Activated CD8-positive, alpha-beta T cell treated with anti-CD3 and anti-CD28 coated beads for 36 hours (primary cell): Measurements from ENCODE around the gene OR52E1. TPM values are rescaled to one million over a fixed set of nuclear protein-coding genes. Genes with fewer than 3 reads are reported as not detected.

Source experiments
- ATAC-seq: fragments of 200-7000 bp; cut with Tn5 transposase; one replicate; pipeline ENCODE4 v1.10.0; 2021; ENCODE audit warnings: mild to moderate bottlenecking, moderate library complexity
- CTCF ChIA-PET: fragments of 350-600 bp; sonication (Branson Sonifier 250); formaldehyde crosslinking; loops from one replicate; lab custom pipeline; 2021; ENCODE audit warnings: antibody characterized with exemption; lab: Charles Lee
- POLR2A ChIA-PET: fragments of 350-600 bp; sonication (Branson Sonifier 250); formaldehyde crosslinking; loops from one replicate; lab custom pipeline; 2021; ENCODE audit warnings: antibody characterized with exemption; lab: Charles Lee
- DNase-seq: peaks from one replicate; pipeline ENCODE4 v3.0.0-alpha.2; 2020
- H3K27ac Mint-ChIP-seq: one replicate; pipeline ENCODE4 v1.8.0; 2021; ENCODE audit warnings: mild to moderate bottlenecking, mixed read lengths
- H3K27me3 Mint-ChIP-seq: one replicate; pipeline ENCODE4 v1.8.0; 2021; ENCODE audit warnings: mixed read lengths
- H3K36me3 Mint-ChIP-seq: one replicate; pipeline ENCODE4 v1.8.0; 2021; ENCODE audit warnings: low read depth, mixed read lengths
- H3K4me1 Mint-ChIP-seq: one replicate; pipeline ENCODE4 v1.8.0; 2021; ENCODE audit warnings: low read depth, mixed read lengths
- H3K4me3 Mint-ChIP-seq: one replicate; pipeline ENCODE4 v1.8.0; 2021; ENCODE audit warnings: mild to moderate bottlenecking, moderate library complexity, mixed read lengths
- H3K9me3 Mint-ChIP-seq: one replicate; pipeline ENCODE4 v1.8.0; 2021; ENCODE audit warnings: mixed read lengths
- CTCF ChIP-seq: fragments of 200-600 bp; IDR thresholded peaks from one replicate; pipeline ENCODE4 v1.8.0; 2022; ENCODE audit warnings: antibody characterized with exemption, mild to moderate bottlenecking
- intact Hi-C: fragments of 100-400 bp; cut with micrococcal nuclease; formaldehyde crosslinking; loops from one replicate; pipeline ENCODE4 v1.10.0; 2022
- total RNA-seq, 2 experiments: library from RNA; stranded (reverse); gene quantifications; one replicate each; pipeline ENCODE4 v1.2.3, GENCODE V29; 2021

The OR52E1 gene
- total RNA-seq, 2 experiments from 2014 or later: not detected

GRCh38 chr11:5088556-5088955 is 19.2 kb downstream of the OR52E1 start:
- Mint-ChIP-seq H3K27me3 (no peaks in the 10 kb centered on the region), H3K9me3 (no peaks in the 10 kb centered on the region), H3K27ac (no peak overlapping the region), H3K4me1 (no peaks in the 10 kb centered on the region), H3K36me3 (no peaks in the 10 kb centered on the region), H3K4me3 (no peak overlapping the region)
- ChIA-PET POLR2A (no interaction called here), CTCF (no interaction called here)
- intact Hi-C loops: no loop called here
- ATAC-seq (no peak), DNase-seq (no peak)
- TF ChIP-seq CTCF: no peak

- POLR2A ChIA-PET: no interaction called here
- H3K4me3 Mint-ChIP-seq: no peak overlapping the region
- intact Hi-C loops: no loop called here
- TF ChIP-seq CTCF: no peak
- no peaks in the 10 kb centered on the region for H3K27me3 Mint-ChIP-seq
- H3K4me1 Mint-ChIP-seq: no peaks in the 10 kb centered on the region
- H3K27ac Mint-ChIP-seq: no peak overlapping the region
- DNase-seq (no peak), ATAC-seq (no peak)
- no peaks in the 10 kb centered on the region for H3K9me3 Mint-ChIP-seq
- H3K36me3 Mint-ChIP-seq: no peaks in the 10 kb centered on the region
- CTCF ChIA-PET: no interaction called here
Measured at GRCh38 chr11:5090668-5091067, 21.3 kb downstream of the OR52E1 start.

- CTCF ChIA-PET: no interaction called here
- no peaks in the 10 kb centered on the region for H3K27me3 Mint-ChIP-seq
- POLR2A ChIA-PET: no interaction called here
Measured at GRCh38 chr11:5092821-5093585, 23.6 kb downstream of the OR52E1 start.

DNA sequence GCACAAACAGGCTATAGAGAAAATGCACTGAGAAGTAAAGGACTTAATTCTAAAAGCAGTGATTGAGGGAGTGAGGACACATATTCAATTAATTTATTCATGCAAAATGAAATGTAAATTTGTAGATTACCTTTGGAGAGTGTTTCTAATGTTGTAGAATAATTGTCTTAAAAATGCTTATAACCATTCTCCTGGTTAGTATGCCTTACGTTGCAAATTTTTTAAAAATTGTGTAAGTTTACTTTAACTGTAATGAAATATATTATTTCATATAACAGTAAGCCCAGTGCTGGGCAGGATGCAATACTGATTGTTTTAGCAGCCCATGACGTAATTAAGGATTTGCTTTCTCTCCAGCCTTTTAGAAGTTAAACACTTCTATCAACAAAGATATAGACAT is 26.6 kb downstream of the OR52E1 start:
- POLR2A ChIA-PET: no interaction called here
- TF ChIP-seq CTCF: no peak
- Mint-ChIP-seq H3K27me3 (peaks cover 2% of the 10 kb centered on the region), H3K27ac (no peak overlapping the region), H3K4me3 (no peak overlapping the region), H3K36me3 (no peaks in the 10 kb centered on the region), H3K9me3 (no peaks in the 10 kb centered on the region), H3K4me1 (no peaks in the 10 kb centered on the region)
- CTCF ChIA-PET: no interaction called here
- no peak for ATAC-seq
- no peak for DNase-seq
- intact Hi-C loops: no loop called here

More at GRCh38 chr11:5092821-5093585, 23.6 kb downstream of the OR52E1 start:
- Mint-ChIP-seq H3K4me3 (no peak overlapping the region), H3K9me3 (no peaks in the 10 kb centered on the region), H3K27ac (no peak overlapping the region), H3K36me3 (no peaks in the 10 kb centered on the region), H3K4me1 (no peaks in the 10 kb centered on the region)
- ATAC-seq: no peak
- DNase-seq: no peak
- intact Hi-C loops: no loop called here
- TF ChIP-seq CTCF: no peak

- Mint-ChIP-seq H3K27ac (no peak overlapping the region), H3K9me3 (no peaks in the 10 kb centered on the region), H3K4me1 (no peaks in the 10 kb centered on the region), H3K27me3 (peaks cover 5% of the 10 kb centered on the region), H3K36me3 (no peaks in the 10 kb centered on the region), H3K4me3 (no peak overlapping the region)
- no peak for TF ChIP-seq CTCF
- intact Hi-C loops: no loop called here
- ChIA-PET POLR2A (no interaction called here), CTCF (no interaction called here)
- ATAC-seq (no peak), DNase-seq (no peak)
Measured at GRCh38 chr11:5102246-5102645, 32.9 kb downstream of the OR52E1 start.
